Kidney capillary endothelial cell (primary cell): Measurements from ENCODE around the gene TTC16.
"Not testable (repeated sequence)": the region's sequence is repeated elsewhere in the genome, so short reads cannot be mapped to it uniquely, and the experiment has no call there.

Experiments used
- DNase-seq: peaks from one replicate; pipeline ENCODE4 v3.0.0-alpha.2; 2018; ENCODE audit warnings: low spot score

TTC16 gene

DNA sequence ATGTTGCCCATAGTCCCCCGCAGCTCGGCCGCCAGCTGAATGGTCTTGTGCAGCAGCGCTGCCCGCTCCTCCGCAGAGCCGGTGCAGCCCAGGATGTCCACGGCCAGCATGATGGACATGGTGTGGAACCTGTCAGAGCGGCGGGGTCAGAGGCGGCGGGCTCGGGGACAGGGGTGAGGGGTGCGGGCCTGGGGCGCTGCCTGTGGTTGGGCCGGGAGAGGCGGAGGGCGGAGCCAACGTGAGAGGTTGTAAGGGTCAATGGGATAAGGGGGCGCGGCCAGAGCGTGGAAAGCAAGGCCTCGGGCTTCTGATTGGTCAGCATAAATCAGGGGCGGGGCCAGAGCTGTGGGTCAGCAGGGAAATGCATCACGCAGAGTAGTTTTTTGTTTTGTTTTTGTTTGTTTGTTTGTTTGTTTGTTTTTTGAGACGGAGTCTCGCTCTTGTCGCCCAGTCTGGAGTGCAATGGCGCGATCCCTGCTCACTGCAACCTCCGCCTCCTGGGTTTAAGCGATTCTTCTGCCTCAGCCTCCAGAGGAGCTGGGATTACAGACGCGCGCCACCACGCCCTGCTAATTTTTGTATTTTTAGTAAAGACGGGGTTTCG, 26.1 kb downstream of the TTC16 start:
- no peak for DNase-seq

GRCh38 chr9:127742435-127743088, 26.7 kb downstream of the TTC16 start:
- no peak for DNase-seq

DNA sequence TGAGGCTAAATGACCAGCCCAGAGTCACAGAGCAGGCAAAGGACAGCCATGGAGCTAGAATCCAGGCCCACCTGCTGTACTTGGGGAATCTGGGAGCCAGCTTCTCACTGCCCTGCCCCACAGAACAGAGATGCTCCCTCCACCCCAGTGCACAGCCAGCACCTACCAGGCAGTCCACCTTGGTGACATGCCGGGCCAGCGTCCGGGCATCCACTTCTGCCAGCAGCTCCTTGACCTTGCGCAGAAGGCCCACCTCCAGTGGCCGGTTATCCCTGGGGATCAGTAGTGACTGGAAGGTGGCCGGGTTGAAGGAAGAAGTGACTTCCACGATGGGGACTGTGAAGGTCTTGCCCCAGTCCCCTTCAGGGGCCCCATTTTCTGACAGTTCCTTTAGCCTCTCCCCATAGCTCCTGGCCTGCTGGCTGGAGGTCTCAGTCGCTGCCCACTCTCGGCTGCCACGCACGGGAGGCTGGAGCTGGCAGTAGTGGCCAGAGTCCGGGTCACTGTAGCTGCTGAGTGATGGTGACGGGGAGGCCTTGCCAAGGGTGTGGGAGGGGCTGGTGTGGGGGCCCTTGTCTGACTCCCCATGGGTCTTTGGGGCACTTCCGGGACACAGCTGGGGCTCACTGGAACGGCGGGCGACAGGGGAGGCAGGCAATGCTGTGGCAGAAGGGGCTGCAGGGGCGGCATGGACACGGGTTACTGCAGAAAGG, 28.7 kb downstream of the TTC16 start:
- DNase-seq, result no peak

GRCh38 chr9:127746959-127747569, 31.2 kb downstream of the TTC16 start:
- DNase-seq, result no peak

- DNase-seq, result no peak
Observed at GRCh38 chr9:127749090-127749787, 33.4 kb downstream of the TTC16 start.

GRCh38 chr9:127751269-127752054, 35.6 kb downstream of the TTC16 start:
- DNase-seq, result no peak

- no peak for DNase-seq
Observed at GRCh38 chr9:127753148-127753547, 37.3 kb downstream of the TTC16 start.

- no peak for DNase-seq
Observed at GRCh38 chr9:127753622-127754021, 37.7 kb downstream of the TTC16 start.

- DNase-seq, result no peak
Observed at GRCh38 chr9:127754099-127755060, 38.5 kb downstream of the TTC16 start.

- DNase-seq, result no peak
Observed at GRCh38 chr9:127755061-127756060, 39.5 kb downstream of the TTC16 start.

DNA sequence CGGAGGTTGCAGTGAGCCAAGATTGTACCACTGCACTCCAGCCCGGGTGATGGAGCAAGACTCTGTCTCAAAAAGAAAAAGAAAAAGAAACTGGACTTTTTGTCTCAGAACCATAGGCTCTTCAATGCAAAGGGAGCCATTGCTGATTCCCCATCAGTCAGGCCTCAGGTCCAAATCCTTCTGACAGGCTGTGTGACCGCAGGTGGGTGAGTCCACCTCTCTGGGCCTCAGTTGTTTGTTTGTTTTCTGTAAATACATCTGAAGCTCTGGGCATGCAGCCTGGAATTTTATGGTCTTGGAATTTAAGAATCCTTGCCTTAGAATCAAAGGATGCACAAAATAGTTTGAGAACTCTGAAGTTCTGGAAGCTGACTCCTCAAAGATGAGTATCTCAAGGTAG, 40.4 kb downstream of the TTC16 start:
- no peak for DNase-seq

DNA sequence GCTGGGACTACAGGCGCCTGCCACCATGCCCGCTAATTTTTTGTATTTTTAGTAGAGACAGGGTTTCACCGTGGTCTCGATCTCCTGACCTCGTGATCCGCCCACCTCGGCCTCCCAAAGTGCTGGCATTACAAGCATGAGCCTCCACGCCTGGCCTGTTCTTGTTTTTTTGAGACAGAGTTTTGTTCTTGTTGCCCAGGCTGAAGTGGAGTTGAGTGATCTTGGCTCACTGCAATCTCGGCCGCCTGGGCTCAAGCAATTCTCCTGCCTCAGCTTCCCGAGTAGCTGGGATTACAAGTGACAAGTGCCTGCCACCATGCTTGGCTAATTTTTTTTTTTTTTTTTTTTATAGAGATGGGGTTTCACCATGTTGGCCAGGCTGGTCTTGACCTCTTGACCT, 40.9 kb downstream of the TTC16 start:
- DNase-seq, result not testable (repeated sequence)

DNA sequence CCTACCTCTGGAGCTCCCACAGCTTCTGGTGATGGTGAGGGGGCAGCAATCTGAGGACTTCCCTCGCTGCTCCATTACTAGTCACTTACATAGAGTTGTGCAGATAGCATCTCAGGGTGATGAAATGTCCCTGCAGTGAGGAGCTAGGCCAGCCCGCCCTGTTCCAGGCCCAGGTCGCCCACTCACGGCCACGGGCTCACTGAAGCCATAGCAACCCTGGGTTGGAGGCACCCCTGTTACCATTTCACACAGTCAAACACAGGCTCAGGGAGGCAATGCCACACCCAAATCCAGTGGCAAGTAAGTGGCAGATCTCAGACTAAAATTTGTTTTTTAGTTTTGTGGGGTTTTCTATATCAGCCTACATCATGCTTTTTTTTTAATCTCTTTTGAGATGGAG, 43.0 kb downstream of the TTC16 start:
- no peak for DNase-seq

GRCh38 chr9:127761061-127761460, 45.2 kb downstream of the TTC16 start:
- no peak for DNase-seq

DNA sequence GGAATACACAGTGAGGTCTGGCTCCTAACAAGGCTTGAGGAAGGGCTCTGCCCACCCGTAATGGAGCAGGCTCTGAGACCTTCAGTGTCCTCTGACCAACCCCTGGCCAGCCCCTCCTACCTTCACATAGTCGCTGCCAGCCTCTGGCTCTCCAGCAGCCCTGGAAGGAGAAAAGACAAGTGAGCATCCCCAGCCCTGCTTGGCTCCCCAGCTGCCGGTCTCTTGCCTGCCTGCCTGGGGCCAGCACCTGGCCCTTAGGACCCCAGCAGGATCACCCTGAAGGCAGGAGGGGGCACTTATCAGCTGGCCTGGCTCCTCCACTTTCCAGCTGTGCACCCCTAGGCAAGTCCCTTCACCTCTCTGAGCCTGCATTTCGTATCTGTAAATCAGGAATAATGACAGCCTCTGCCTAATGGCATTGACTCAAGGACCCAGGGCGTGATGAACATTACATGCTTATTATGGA, 45.6 kb downstream of the TTC16 start:
- no peak for DNase-seq

DNA sequence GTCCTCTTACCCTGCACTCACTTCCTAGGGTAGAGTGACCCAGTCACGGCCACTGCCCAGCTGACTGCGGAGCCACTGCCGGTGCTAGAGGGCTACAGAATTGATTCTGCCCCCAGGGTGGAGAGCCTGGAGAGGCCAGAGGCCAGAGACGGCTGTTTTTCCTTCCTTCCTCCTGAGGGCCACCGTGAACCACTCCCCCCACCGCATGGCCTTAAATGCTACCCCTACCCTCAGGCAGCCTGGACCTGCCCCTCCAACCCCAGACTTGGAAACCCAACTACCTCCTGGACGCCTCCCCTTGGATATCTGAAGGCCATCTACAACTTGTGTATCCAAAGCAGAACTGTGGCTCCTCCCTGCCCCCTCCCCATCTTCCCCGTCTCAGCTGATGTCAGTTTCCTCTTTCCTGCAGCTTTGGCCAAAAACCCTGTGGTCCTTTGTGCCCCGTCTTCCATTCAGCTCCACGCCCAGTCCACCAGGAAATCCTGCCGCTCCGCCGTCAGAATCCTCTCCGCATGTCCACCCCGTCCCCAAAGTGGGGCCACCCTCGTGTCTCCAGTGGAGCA, 46.3 kb downstream of the TTC16 start:
- peak; percentile 86 for DNase-seq

DNA sequence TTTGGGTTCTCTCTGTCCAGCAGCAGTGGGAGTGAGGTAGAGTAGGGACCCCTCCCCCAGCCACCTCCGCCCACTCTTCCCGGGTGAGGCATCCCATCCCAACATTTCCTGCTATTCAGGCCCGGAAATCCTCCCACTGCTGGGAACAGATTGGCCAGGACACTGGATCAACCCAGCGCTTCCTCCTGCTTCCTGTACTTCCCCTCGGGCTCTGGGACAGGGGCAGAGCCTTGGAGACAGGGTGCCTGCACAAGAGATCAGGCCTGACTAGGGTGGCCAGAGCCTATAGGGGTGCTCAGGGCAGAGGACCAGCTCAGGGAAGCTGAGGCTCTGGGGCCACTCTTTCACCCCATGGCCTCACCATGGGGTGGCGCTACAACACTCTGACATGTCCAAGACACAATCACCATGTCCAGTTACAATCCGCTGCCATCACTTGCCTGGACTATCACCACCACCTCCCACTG, 48.1 kb downstream of the TTC16 start:
- peak; percentile 97 for DNase-seq

GRCh38 chr9:127765418-127765817, 49.5 kb downstream of the TTC16 start:
- DNase-seq, result no peak

DNA sequence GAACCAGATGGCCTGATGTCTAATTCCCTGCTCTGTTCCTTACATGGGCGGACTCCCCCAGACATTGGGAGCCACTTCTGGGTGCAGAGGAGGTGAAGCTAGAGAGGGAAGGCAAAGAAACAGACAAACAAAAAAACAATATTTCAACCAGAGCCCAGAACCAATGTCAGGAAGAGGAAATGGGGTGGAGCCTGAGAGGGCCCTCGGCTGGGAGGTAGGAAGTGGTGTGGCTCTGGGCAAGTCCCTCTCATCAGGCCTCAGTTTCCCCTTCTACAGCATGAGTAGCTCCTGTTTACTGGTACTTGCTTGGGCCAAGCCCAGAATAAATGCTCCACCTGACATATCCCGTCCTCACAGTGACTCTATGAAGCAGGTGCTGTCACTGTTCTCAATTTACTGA, 51.5 kb downstream of the TTC16 start:
- DNase-seq, result no peak
